Measurements from ENCODE around the gene GLYATL1B.
"Not testable (repeated sequence)": the region's sequence is repeated elsewhere in the genome, so short reads cannot be mapped to it uniquely, and the experiment has no call there.

GLYATL1B gene

GRCh38 chr11:59093576-59093975, 7.5 kb downstream of the GLYATL1B start:
- intact Hi-C loops (cut with DNase I); DNase-seq: not testable (repeated sequence)

- DNase-seq; intact Hi-C loops (cut with DNase I): not testable (repeated sequence)
These were observed 9.1 kb downstream of the GLYATL1B start for GRCh38 chr11:59095225-59095624.

- DNase-seq; intact Hi-C loops (cut with DNase I): not testable (repeated sequence)
These were observed 10.0 kb downstream of the GLYATL1B start for GRCh38 chr11:59095972-59096575.

- peak in 37 of 42 donors; percentile 5 to 81 (median 51) for DNase-seq
- intact Hi-C loops (cut with DNase I) = no loop called here
These were observed 11.1 kb downstream of the GLYATL1B start for GRCh38 chr11:59097113-59097708.

- DNase-seq; intact Hi-C loops (cut with DNase I): not testable (repeated sequence)
These were observed 11.8 kb downstream of the GLYATL1B start for GRCh38 chr11:59097938-59098337.

- intact Hi-C loops (cut with DNase I) = no loop called here
- peak in 41 of 42 donors; percentile 17 to 77 (median 48) for DNase-seq
These were observed 16.2 kb downstream of the GLYATL1B start for GRCh38 chr11:59102259-59102765.

GRCh38 chr11:59106363-59107336, 20.5 kb downstream of the GLYATL1B start, which contains the start of gene FAM111B:
TSS of gene FAM111B (plus strand) at chr11:59107237. CDS start at chr11:59109626, 2,389 bp downstream.
- peak; percentile 70 to 94 (median 84) for DNase-seq
- intact Hi-C loops (cut with DNase I) = no loop called here

- intact Hi-C loops (cut with DNase I); DNase-seq: not testable (repeated sequence)
These were observed 21.6 kb downstream of the GLYATL1B start for GRCh38 chr11:59107721-59108120.

- no peak for DNase-seq
- intact Hi-C loops (cut with DNase I) = no loop called here
These were observed 26.4 kb downstream of the GLYATL1B start for GRCh38 chr11:59112494-59112893.

GRCh38 chr11:59114344-59114743, 28.2 kb downstream of the GLYATL1B start:
- DNase-seq = no peak
- intact Hi-C loops (cut with DNase I) = no loop called here

GRCh38 chr11:59115553-59115952, 29.4 kb downstream of the GLYATL1B start:
- no peak for DNase-seq
- intact Hi-C loops (cut with DNase I) = no loop called here

GRCh38 chr11:59117774-59118173, 31.7 kb downstream of the GLYATL1B start:
- no peak for DNase-seq
- intact Hi-C loops (cut with DNase I) = no loop called here

- intact Hi-C loops (cut with DNase I) = no loop called here
- no peak for DNase-seq
These were observed 33.7 kb downstream of the GLYATL1B start for GRCh38 chr11:59119826-59120225.

GRCh38 chr11:59135648-59136461, 49.7 kb downstream of the GLYATL1B start:
- peak; percentile 59 to 93 (median 84) for DNase-seq
- intact Hi-C loops (cut with DNase I) = no loop called here

GRCh38 chr11:59136551-59136950, 50.4 kb downstream of the GLYATL1B start:
- intact Hi-C loops (cut with DNase I) = not testable (repeated sequence)

GRCh38 chr11:59137190-59137589, 51.1 kb downstream of the GLYATL1B start:
- DNase-seq = no peak
- intact Hi-C loops (cut with DNase I) = no loop called here

More at GRCh38 chr11:59136551-59136950, 50.4 kb downstream of the GLYATL1B start:
- DNase-seq = not testable (repeated sequence)

GRCh38 chr11:59138643-59139042, 52.5 kb downstream of the GLYATL1B start:
- DNase-seq = no peak
- intact Hi-C loops (cut with DNase I) = no loop called here

GRCh38 chr11:59141191-59141590, 55.1 kb downstream of the GLYATL1B start:
- no peak for DNase-seq
- intact Hi-C loops (cut with DNase I) = no loop called here
